ENCODE measurements around the gene RASIP1.

The RASIP1 gene

GRCh38 chr19:48760504-48761205 is 20.2 kb upstream of the RASIP1 start:
- Mint-ChIP-seq H3K4me3 (no peak overlapping the region), H3K4me1 (ENCODE audit: low read depth) (peaks cover 7% of the 10 kb centered on the region), H3K9me3 (no peaks in the 10 kb centered on the region), H3K27ac (peak overlapping the region; percentile 68), H3K36me3 (ENCODE audit: low read depth) (no peaks in the 10 kb centered on the region), H3K27me3 (peaks cover 9% of the 10 kb centered on the region)

DNA sequence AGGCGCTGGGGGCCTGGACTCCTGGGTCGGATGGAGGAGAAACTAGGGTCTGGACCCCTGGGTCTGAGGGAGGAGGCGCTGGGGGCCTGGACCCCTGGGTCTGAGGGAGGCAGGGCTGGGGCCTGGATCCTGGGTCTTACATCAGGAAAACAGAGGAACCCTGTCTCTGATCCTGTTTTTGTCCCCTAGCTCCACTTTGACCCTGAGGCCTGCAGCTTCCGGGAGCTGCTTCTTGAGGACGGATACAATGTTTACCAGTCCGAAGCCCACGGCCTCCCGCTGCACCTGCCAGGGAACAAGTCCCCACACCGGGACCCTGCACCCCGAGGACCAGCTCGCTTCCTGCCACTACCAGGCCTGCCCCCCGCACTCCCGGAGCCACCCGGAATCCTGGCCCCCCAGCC is 17.3 kb upstream of the RASIP1 start:
- Mint-ChIP-seq H3K36me3 (ENCODE audit: low read depth) (no peaks in the 10 kb centered on the region), H3K4me3 (no peak overlapping the region), H3K27ac (no peak overlapping the region), H3K4me1 (ENCODE audit: low read depth) (peaks cover 15% of the 10 kb centered on the region), H3K27me3 (peaks cover 26% of the 10 kb centered on the region), H3K9me3 (no peaks in the 10 kb centered on the region)

DNA sequence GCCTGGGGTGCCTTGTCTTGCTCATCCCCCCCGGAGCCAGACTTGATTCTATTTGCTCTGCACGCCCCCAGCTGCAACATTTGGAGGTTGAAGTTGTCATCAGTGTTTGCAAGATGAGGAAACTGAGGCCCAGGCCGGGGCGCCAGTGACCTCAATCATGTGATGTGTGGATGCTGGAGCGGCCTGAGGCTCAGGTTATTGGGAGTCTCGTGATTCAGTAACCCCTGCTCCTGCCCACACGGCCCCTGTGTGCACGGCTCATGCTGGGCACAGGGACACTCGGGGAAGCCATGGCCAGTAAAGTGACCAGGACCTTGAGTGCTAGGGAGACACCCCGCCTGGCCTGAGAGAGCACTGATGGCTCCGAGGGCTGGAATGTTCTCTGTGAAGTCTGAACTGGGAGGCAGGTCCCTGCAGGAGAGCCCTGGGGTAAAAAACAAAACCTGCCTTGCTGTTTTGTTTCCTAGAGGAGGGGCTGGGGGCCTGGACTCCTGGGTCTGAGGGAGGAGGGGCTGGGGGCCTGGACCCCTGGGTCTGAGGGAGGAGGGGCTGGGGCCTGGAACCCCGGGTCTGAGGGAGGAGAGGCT is 16.8 kb upstream of the RASIP1 start:
- peaks cover 16% of the 10 kb centered on the region for H3K4me1 Mint-ChIP-seq (ENCODE audit: low read depth)
- no peak overlapping the region for H3K4me3 Mint-ChIP-seq
- H3K9me3 Mint-ChIP-seq = no peaks in the 10 kb centered on the region
- peaks cover 26% of the 10 kb centered on the region for H3K27me3 Mint-ChIP-seq
- H3K36me3 Mint-ChIP-seq (ENCODE audit: low read depth) = no peaks in the 10 kb centered on the region
- no peak overlapping the region for H3K27ac Mint-ChIP-seq

GRCh38 chr19:48756686-48757085 is 16.3 kb upstream of the RASIP1 start:
- no peaks in the 10 kb centered on the region for H3K9me3 Mint-ChIP-seq
- H3K4me3 Mint-ChIP-seq = no peak overlapping the region
- H3K27ac Mint-ChIP-seq = no peak overlapping the region
- H3K36me3 Mint-ChIP-seq (ENCODE audit: low read depth) = no peaks in the 10 kb centered on the region
- H3K4me1 Mint-ChIP-seq (ENCODE audit: low read depth) = peaks cover 19% of the 10 kb centered on the region
- peaks cover 29% of the 10 kb centered on the region for H3K27me3 Mint-ChIP-seq

- Mint-ChIP-seq H3K9me3 (no peaks in the 10 kb centered on the region), H3K27ac (no peak overlapping the region), H3K27me3 (peaks cover 32% of the 10 kb centered on the region), H3K4me3 (no peak overlapping the region), H3K4me1 (ENCODE audit: low read depth) (peaks cover 21% of the 10 kb centered on the region), H3K36me3 (ENCODE audit: low read depth) (no peaks in the 10 kb centered on the region)
Observed at GRCh38 chr19:48756212-48756611, 15.8 kb upstream of the RASIP1 start.

DNA sequence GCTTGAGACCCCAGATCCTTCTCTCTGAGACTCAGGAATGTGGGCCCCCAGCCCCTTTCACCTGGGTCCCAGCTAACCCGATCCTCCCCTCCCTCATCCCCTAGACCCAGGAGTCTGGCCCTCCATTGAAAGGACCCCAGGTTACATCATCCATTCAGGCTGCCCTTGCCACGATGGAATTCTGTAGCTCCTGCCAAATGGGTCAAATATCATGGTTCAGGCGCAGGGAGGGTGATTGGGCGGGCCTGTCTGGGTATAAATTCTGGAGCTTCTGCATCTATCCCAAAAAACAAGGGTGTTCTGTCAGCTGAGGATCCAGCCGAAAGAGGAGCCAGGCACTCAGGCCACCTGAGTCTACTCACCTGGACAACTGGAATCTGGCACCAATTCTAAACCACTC is 15.4 kb upstream of the RASIP1 start:
- H3K4me3 Mint-ChIP-seq = no peak overlapping the region
- H3K4me1 Mint-ChIP-seq (ENCODE audit: low read depth) = peaks cover 20% of the 10 kb centered on the region
- peaks cover 34% of the 10 kb centered on the region for H3K27me3 Mint-ChIP-seq
- no peaks in the 10 kb centered on the region for H3K36me3 Mint-ChIP-seq (ENCODE audit: low read depth)
- no peak overlapping the region for H3K27ac Mint-ChIP-seq
- H3K9me3 Mint-ChIP-seq = no peaks in the 10 kb centered on the region

- H3K27me3 Mint-ChIP-seq = peaks cover 34% of the 10 kb centered on the region
- no peaks in the 10 kb centered on the region for H3K36me3 Mint-ChIP-seq (ENCODE audit: low read depth)
- peaks cover 14% of the 10 kb centered on the region for H3K4me1 Mint-ChIP-seq (ENCODE audit: low read depth)
- no peak within 1 kb of the TSS for H3K27ac Mint-ChIP-seq
- H3K4me3 Mint-ChIP-seq = no peak within 1 kb of the TSS
- no peaks in the 10 kb centered on the region for H3K9me3 Mint-ChIP-seq
Observed at GRCh38 chr19:48755084-48755641, 14.8 kb upstream of the RASIP1 start, which contains the start of gene FGF21. TSS of gene FGF21 (plus strand) at chr19:48755524. CDS start at chr19:48756237, 713 bp downstream.

- Mint-ChIP-seq H3K9me3 (no peaks in the 10 kb centered on the region), H3K4me1 (ENCODE audit: low read depth) (peaks cover 14% of the 10 kb centered on the region), H3K36me3 (ENCODE audit: low read depth) (no peaks in the 10 kb centered on the region), H3K27ac (no peak within 1 kb of the TSS), H3K27me3 (peaks cover 34% of the 10 kb centered on the region), H3K4me3 (peak within 1 kb of the TSS; percentile 73)
Observed at GRCh38 chr19:48752496-48753365, 12.3 kb upstream of the RASIP1 start, which contains the start of gene FUT1. TSS of gene FUT1 (minus strand) at chr19:48752641. CDS start at chr19:48751281, 1,360 bp downstream.

DNA sequence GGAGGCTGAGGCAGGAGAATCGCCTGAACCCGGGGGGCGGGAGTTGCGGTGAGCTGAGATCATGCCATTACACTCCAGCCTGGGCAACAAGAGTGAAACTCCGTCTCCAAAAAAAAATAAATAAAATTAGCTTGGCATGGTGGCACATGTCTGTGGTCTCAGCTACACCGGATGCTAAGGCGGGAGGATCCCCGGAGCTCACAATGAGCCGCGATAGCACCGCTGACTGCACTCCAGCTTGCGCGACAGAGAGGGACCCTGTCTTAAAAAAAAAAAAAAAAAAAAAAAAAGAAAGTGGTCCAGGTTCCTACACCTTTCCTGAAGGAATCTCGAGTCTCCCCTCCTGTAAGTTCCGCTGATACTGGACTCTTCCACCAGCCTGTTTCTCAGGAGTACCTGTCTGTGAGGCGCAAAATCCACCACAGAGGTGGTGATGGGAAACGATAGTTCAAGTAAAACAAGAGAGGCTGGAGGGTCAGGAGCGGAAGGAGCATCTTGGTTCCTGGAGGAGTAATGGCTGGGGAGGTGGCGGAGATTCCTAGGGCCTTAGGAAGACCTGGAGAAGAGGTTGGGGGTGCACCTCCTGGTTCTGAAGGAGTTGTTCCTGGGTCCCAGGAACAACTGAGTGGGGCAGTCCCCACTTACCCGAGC is 11.6 kb upstream of the RASIP1 start:
- peaks cover 14% of the 10 kb centered on the region for H3K4me1 Mint-ChIP-seq (ENCODE audit: low read depth)
- H3K27me3 Mint-ChIP-seq = peaks cover 34% of the 10 kb centered on the region
- no peaks in the 10 kb centered on the region for H3K9me3 Mint-ChIP-seq
- H3K36me3 Mint-ChIP-seq (ENCODE audit: low read depth) = no peaks in the 10 kb centered on the region
- H3K27ac Mint-ChIP-seq = no peak overlapping the region
- peak overlapping the region; percentile 73 for H3K4me3 Mint-ChIP-seq

GRCh38 chr19:48750771-48751504 is 10.5 kb upstream of the RASIP1 start:
- Mint-ChIP-seq H3K27me3 (peaks cover 41% of the 10 kb centered on the region), H3K4me1 (ENCODE audit: low read depth) (peaks cover 23% of the 10 kb centered on the region), H3K4me3 (no peak overlapping the region), H3K27ac (no peak overlapping the region), H3K36me3 (ENCODE audit: low read depth) (no peaks in the 10 kb centered on the region), H3K9me3 (no peaks in the 10 kb centered on the region)

DNA sequence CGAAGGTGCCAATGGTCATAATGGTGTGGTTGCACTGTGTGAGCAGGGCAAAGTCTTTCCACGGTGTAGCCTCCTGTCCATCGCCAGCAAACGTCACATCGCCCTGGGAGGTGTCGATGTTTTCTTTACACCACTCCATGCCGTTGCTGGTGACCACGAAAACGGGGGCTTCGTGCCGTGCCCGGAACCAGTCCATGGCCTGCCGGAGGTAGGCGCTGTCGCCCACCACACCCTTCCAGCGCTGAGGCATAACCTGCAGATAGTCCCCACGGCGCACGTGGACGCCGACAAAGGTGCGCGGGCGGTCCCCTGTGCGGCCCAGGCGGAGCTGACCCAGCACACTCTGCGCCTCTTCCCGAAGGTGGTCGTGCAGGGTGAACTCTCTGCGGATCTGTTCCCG is 9.9 kb upstream of the RASIP1 start:
- peaks cover 23% of the 10 kb centered on the region for H3K4me1 Mint-ChIP-seq (ENCODE audit: low read depth)
- H3K36me3 Mint-ChIP-seq (ENCODE audit: low read depth) = no peaks in the 10 kb centered on the region
- H3K27ac Mint-ChIP-seq = no peak overlapping the region
- no peaks in the 10 kb centered on the region for H3K9me3 Mint-ChIP-seq
- no peak overlapping the region for H3K4me3 Mint-ChIP-seq
- peaks cover 45% of the 10 kb centered on the region for H3K27me3 Mint-ChIP-seq

DNA sequence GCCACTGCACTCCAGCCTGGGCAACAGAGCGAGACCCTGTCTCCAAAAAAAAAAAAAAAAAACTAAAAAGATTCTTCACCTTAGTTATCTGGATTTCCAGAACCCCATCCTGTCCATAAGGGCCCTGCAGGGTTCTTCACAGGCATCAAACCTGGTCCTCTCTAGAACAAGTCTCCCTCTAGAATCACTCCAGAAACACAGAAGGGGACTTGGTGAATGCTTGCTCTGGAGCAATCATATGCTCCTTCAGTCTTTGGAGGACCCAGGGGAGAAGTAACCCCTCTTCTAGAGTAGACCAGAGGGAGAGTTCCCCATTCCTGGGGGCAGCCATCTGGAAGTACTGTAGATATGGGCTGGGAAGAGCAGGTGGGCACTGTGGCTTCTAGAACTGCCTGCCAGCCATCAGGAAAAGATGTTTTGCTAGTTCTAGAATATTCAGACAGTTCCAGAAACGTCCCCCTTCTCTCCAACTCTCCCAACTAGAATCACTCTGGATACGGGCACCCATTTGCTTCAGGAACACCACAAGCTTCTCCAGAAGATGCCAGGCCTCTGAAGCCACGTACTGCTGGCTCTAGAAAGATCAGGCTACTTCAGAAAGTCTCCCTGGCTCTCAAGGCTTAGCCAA is 9.3 kb upstream of the RASIP1 start:
- Mint-ChIP-seq H3K27ac (no peak overlapping the region), H3K9me3 (no peaks in the 10 kb centered on the region), H3K27me3 (peaks cover 41% of the 10 kb centered on the region), H3K4me3 (no peak overlapping the region), H3K4me1 (ENCODE audit: low read depth) (peaks cover 23% of the 10 kb centered on the region), H3K36me3 (ENCODE audit: low read depth) (no peaks in the 10 kb centered on the region)

GRCh38 chr19:48746738-48747575 is 6.5 kb upstream of the RASIP1 start, which contains the start of gene IZUMO1:
TSS of gene IZUMO1 (minus strand) at chr19:48746909. CDS start at chr19:48745859, 1,050 bp downstream.
- peaks cover 12% of the 10 kb centered on the region for H3K4me1 Mint-ChIP-seq (ENCODE audit: low read depth)
- H3K4me3 Mint-ChIP-seq = peak within 1 kb of the TSS; percentile 21
- H3K27me3 Mint-ChIP-seq = peaks cover 22% of the 10 kb centered on the region
- H3K9me3 Mint-ChIP-seq = no peaks in the 10 kb centered on the region
- peak within 1 kb of the TSS; percentile 48 for H3K27ac Mint-ChIP-seq
- no peaks in the 10 kb centered on the region for H3K36me3 Mint-ChIP-seq (ENCODE audit: low read depth)

Measured in stimulated activated naive CD8-positive, alpha-beta T cell treated with anti-CD3 and anti-CD28 coated beads, Interleukin-15, Interleukin-2, amounts not matched to agents 100 ng/mL and 50 ng/mL, for 24 hours (primary cell).